OCI-M2 (cell line): Measurements from ENCODE around the gene SLC25A22.

ENCODE experiments used
- DNase-seq: peaks from one replicate; lab custom pipeline; 2025; ENCODE audit not compliant: unreplicated experiment; lab: John Stamatoyannopoulos, UW

Gene SLC25A22

GRCh38 chr11:804599-804964 lies 6.5 kb upstream of the SLC25A22 start:
- DNase-seq = no peak

DNA sequence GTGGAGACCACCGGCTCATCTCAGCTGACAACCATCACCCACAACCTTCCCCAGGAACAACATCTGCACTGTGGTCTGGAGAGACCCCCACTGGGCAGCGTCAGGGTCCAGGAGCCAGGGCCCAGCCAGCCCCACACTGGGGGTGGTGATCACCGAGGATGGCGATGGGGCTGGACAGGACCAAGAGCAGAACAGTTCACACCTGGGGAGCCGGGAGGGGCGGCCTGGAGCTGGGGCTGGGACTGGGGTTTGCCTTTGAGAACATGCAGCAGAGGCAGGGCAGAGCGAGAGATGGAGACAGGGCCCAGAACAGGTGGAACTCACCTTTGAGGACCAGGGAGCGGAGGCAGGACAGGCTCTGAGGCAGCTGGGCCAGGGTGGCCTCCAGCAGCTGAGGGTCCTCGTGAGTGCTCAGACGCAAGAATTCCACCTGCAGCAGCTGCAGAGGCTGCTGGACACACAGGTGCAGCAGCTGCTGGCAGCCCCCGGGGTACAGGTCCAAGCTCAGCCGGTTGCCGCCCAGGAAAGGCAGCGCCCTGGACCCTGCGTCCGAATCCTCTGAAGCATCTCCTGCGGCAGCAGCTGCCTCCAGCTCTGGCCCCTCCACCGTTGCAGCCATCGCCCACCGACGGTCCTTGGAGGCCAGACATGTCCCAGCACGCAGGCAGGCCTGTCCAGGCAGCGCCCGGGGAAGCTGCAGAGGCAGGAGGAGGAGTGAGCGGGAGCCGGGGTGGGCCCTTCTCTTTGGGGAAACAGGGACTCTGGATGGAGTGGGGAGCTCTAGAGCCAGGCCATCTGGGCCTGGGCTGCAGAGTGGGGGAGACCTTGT lies 5.9 kb upstream of the SLC25A22 start:
- no peak for DNase-seq

- DNase-seq = no peak
These were observed 5.3 kb upstream of the SLC25A22 start for GRCh38 chr11:803467-803742.

DNA sequence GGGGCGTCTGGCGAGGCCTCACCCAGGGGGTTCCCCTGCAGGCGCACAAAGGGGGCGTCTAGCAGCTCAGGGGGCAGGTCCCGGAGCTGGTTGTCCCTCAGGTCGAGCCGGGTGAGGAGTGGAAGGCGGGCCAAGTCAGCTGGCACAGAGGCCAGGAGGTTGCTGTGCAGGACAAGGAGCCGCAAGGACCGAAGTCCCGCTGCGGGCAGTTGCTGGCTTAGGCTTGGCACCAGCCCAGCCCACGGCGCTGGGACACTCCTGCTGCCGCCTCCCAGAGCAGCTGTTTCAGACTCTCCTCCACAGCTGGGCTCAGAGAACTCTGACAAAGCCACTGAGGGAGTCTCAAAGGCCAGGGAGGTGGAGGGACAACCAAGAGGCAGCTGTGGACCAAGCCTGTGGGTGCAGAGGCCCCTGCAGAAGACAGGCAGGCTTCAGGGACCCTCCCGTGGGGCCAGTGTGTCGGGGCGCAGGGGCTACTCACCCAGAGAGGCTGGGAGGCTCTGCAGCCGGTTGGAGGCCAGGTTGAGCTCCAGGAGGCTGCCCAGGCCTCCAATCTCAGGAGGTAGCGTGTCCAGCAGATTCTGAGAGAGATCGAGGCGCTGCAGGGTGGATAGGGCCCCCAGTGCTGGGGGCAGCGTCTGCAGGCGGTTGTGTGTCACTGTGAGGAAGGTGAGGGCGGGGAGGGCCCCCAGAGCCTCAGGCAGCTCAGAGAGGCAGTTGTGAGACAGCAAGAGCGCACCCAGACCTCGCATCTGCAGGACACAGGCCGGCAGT lies 4.8 kb upstream of the SLC25A22 start:
- no peak for DNase-seq

DNA sequence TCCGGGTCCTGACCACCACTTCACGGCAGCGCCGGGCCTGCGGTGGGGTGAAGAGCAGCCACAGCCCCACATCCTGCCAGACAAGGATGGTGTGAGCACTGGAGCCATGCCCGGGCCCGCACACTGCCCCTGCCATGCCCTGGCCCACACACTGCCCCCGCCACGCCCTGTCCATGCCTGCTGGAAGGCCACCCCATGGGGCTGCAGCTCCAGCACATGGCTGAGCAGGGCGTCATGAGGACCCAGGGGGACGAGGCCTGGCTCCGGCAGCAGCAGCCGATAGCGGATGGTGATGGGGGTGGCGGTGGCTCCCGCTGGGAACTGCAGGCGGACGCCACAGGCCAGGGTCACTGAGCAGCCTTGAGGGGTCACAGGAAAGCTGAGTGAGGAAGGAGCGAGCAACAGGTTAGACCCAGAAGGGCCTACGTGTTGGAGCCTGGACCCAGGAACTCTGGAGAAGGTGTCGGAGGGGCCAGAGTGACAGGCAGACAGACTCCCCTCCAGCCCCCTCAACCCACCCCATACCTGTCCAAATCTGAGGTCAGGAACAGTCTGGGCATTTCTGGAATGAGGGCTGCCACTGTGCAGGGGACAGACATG lies 4.0 kb upstream of the SLC25A22 start:
- DNase-seq = no peak

- DNase-seq = no peak
These were observed 3.2 kb upstream of the SLC25A22 start for GRCh38 chr11:801097-801780.

DNA sequence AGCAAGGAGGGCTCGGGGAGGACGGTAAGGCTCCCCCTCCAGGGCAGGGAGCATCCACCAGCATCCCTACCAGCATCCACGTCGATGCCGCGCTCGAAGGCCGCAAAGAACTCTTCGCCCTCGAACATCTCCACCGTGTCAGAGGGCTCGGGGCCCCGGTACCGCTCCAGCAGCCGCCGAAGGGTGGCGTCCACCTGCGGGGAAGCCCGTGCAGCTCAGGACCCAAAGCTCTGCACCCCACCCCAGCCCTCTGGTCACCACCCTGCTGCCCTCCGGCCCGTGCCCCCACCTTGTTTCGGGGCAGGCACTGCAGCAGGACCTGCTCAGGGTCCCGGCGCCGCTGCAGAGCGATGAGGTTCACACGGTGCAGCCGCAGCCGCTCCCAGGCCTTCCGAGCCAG lies 2.4 kb upstream of the SLC25A22 start:
- no peak for DNase-seq

GRCh38 chr11:799641-800316 lies 1.7 kb upstream of the SLC25A22 start:
- no peak for DNase-seq

DNA sequence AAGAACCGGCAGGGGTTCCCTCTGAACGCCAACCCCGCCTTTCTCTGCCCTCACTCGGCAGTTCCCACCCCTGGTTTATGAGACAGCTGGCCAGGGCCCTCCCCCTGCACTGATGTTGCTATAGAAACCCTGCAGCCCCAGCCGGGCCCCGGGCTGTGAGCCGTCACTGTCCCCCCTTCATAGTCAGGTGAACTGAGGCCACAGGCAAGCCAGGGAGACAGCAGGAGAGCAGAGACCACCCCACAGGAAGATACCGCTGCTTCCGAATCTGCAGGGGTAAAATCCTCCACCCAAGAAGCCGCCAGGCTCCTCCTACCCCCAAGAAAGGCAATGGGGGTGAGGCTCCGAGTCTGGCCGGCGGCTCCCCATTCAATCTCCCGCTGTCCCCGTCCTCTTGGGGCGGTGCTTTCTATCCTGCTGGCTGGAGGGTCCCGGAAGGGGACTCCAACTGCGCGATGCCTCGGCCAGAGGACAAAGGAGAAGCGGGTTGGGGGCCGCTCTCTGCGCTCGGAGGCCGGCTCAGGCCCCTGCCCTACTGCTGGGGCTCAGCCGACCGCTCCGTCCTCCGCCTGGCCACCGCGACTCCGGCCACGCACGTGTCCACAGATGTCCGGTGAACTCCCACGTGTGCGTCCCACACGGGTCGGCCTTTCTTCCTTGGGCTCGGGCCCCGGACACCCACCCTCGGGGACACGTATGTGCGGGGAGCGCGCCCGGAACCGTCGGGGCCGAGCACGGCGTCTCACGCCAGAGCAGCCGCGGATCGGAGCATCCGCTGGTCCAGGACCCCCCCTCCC lies 587 bp downstream of the SLC25A22 start:
- no peak for DNase-seq

GRCh38 chr11:796565-797295 lies 1.4 kb downstream of the SLC25A22 start:
- no peak for DNase-seq

DNA sequence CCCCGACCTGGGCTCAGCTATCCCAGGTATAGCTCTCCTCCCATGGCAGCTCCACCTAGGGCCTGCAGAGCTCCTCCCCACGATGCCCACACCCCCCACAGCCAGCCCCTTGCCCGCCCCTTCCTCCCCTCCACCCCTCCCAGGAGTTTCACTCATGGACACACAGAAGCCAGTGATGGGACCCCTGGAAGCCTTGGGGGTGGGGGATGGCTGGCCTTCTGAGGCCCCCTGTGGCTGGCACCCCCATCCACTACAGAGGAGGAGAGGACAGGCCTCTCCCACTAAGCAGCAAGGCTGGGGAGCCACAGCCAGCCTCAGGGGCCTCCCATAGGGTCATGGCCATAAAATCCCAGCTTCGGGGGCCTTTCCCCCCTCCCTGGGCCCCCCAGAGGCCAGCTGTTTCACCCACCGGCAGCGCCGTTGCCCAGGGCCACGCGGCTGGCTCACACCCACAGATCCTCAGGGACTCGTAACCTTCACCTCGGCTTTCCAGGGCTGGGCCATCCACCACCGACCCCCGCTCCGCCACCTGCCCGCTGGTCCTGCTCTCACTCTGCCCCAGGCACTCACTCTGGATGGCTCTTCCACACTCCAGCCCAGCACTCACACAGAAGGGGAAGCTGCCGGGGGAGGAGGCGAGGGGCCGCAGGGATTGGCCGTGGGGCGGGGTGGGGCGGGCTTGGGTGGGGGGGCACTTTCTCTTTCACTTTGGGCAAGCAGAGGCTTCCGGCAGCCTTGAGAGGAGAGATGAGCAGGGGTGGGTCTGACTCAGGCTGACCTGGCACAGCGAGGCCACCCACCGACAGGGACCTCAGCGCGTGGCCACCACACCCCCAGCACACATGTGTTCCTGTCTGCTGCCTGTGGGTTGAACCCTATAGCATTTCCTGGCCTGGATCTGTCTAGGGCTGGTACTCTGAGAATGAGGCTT lies 2.2 kb downstream of the SLC25A22 start:
- no peak for DNase-seq

DNA sequence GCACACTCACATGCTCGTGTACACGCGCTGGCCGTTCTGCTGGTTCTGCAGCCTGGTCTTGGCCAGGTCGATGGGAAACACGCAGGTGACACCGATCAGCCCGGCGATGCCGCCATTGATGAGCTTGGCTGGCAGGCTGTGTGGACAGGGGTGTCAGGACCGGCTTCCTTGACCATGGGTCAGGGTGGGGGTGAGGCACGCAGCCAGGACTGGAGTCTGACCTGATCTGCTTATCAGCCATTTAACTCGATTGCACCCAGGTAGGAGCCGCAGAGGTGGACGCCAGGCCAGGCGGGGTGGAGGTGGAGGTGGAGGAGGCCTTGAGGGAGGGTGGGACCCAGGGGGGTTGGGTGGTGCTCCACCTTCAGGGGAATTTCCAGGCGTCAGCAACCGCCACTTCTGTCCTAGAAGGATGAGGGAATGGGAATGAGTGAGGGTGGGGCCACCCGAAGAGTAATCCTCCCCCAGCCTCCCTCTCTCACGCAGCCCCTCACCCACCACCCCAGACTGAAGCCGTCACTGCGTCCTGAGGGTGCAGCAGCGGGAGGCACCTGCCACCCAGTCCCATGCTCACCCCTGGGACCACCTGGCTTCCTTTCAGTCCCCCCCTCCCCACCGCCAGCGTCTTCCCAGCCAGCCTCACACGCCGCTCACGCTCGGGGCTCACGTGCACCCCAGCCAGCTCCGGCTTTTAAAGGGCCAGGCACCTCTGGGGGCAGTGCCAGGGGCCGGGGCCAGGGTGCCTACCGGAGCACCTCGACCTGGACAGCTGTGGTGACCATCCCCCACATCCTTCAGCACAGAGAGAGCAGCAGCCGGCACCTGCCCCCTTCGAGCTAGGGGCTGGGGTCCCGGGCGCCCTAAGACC lies 3.1 kb downstream of the SLC25A22 start:
- no peak for DNase-seq

- no peak for DNase-seq
These were observed 3.9 kb downstream of the SLC25A22 start for GRCh38 chr11:794013-794765.

- no peak for DNase-seq
These were observed 4.5 kb downstream of the SLC25A22 start for GRCh38 chr11:793556-793955.

DNA sequence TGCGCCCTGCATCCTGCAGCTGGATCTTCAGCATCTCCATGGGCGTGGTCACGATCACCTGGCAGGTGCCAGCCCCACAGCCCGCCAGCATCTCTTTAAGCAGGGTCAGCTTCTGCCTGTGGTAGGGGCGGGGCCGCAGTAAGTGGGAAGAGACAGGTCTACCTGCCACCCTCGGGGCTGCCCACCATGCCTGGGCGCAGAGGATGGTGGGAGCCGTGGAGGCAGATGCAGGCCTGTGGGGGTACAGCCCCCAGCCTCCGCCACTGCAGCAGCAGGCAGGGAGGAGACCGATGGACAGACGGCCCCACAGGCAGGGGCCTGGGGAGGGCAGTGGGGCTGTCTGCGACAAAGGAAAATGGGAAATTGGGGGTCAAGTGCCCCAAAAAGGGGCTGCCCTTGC lies 5.2 kb downstream of the SLC25A22 start:
- DNase-seq = no peak

DNA sequence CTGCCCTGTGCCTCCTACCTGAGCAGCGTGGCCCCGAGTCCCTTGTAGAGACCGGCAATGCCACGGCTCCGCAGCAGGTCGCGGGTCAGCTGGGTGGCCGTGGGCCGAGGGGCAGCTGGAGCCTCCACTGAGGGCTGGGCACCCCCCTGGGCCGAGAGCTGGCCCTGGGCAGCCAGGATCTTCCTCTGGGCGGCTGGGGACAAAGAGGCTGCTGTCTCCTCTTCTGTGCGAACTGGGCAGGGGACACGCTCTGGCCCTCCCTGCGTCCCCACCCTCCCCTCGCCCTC lies 5.6 kb downstream of the SLC25A22 start:
- no peak for DNase-seq
